Measurements from ENCODE around the gene CCDC126. TPM values are rescaled to one million over a fixed set of nuclear protein-coding genes. Genes with fewer than 3 reads are reported as not detected.

Gene CCDC126
- total and polyA plus RNA-seq, 10 of the 15 experiments (the other 5 are each of a cell fraction or from before 2014, with no cell fraction given) = 10.9 to 49.9 (median 24.1) TPM

DNA sequence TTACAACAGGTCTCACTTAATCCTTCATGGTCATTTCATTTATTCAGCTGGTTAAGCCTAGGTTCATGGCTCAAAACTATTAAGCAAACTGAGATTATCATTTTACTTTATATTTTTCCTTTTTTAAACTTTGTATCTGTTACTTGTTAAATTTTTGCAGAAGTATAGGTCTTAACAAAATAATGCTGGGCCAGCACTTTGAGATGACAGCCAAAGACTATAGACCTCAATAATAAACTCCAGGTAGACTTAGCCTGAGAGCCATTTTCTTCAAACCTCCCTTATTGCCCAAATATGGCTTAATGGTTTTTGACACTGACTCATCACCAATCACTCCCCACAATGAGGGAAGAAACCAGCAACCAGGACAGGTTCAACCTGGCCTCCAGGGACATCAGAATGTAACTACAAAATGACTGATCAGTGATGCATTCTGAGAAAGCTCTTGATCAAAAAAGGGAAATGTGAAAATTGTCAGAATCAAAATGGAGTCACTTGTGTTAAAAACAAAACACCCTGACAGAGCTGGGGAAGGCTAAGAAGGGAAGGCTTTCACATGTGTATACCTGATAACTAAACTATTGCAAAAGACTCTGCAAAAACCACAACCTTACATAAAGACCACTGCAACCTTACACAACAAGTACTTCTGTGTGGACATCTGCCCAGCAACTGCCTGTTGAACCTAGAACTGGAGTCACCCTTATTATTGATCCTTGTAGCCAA is 2.1 kb upstream of the CCDC126 start (continued):
- TF ChIP-seq, protein P1, sequence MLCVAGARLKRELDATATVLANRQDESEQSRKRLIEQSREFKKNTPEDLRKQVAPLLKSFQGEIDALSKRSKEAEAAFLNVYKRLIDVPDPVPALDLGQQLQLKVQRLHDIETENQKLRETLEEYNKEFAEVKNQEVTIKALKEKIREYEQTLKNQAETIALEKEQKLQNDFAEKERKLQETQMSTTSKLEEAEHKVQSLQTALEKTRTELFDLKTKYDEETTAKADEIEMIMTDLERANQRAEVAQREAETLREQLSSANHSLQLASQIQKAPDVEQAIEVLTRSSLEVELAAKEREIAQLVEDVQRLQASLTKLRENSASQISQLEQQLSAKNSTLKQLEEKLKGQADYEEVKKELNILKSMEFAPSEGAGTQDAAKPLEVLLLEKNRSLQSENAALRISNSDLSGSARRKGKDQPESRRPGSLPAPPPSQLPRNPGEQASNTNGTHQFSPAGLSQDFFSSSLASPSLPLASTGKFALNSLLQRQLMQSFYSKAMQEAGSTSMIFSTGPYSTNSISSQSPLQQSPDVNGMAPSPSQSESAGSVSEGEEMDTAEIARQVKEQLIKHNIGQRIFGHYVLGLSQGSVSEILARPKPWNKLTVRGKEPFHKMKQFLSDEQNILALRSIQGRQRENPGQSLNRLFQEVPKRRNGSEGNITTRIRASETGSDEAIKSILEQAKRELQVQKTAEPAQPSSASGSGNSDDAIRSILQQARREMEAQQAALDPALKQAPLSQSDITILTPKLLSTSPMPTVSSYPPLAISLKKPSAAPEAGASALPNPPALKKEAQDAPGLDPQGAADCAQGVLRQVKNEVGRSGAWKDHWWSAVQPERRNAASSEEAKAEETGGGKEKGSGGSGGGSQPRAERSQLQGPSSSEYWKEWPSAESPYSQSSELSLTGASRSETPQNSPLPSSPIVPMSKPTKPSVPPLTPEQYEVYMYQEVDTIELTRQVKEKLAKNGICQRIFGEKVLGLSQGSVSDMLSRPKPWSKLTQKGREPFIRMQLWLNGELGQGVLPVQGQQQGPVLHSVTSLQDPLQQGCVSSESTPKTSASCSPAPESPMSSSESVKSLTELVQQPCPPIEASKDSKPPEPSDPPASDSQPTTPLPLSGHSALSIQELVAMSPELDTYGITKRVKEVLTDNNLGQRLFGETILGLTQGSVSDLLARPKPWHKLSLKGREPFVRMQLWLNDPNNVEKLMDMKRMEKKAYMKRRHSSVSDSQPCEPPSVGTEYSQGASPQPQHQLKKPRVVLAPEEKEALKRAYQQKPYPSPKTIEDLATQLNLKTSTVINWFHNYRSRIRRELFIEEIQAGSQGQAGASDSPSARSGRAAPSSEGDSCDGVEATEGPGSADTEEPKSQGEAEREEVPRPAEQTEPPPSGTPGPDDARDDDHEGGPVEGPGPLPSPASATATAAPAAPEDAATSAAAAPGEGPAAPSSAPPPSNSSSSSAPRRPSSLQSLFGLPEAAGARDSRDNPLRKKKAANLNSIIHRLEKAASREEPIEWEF (IDR thresholded peaks at IDR 0.05; ENCODE audit: insufficient replicate concordance, low read depth, low read length) = peak; percentile 44
- TF ChIP-seq MTA3 (IDR thresholded peaks at IDR 0.05; ENCODE audit: borderline replicate concordance, low read length) (peak; percentile 76), BHLHE40 (IDR thresholded peaks at IDR 0.05; ENCODE audit: borderline replicate concordance in 1 of 2, low read depth in 2 of 2, low read length in 1 of 2) (peak; percentile 45 to 53), MEF2B (IDR thresholded peaks at IDR 0.05; ENCODE audit: partially characterized antibody, poor library complexity, severe bottlenecking) (peak; percentile 98), IRF4 (IDR thresholded peaks at IDR 0.05; ENCODE audit: low read depth, low read length) (peak; percentile 98), CREM (IDR thresholded peaks at IDR 0.05; ENCODE audit: low read depth) (peak; percentile 94), SRF (IDR thresholded peaks at IDR 0.05; ENCODE audit: low read depth in 2 of 2, low read length in 2 of 2) (peak; percentile 95 to 99), GABPA (IDR thresholded peaks at IDR 0.05; ENCODE audit: low read depth) (peak; percentile 71)
- TF ChIP-seq, protein P2, sequence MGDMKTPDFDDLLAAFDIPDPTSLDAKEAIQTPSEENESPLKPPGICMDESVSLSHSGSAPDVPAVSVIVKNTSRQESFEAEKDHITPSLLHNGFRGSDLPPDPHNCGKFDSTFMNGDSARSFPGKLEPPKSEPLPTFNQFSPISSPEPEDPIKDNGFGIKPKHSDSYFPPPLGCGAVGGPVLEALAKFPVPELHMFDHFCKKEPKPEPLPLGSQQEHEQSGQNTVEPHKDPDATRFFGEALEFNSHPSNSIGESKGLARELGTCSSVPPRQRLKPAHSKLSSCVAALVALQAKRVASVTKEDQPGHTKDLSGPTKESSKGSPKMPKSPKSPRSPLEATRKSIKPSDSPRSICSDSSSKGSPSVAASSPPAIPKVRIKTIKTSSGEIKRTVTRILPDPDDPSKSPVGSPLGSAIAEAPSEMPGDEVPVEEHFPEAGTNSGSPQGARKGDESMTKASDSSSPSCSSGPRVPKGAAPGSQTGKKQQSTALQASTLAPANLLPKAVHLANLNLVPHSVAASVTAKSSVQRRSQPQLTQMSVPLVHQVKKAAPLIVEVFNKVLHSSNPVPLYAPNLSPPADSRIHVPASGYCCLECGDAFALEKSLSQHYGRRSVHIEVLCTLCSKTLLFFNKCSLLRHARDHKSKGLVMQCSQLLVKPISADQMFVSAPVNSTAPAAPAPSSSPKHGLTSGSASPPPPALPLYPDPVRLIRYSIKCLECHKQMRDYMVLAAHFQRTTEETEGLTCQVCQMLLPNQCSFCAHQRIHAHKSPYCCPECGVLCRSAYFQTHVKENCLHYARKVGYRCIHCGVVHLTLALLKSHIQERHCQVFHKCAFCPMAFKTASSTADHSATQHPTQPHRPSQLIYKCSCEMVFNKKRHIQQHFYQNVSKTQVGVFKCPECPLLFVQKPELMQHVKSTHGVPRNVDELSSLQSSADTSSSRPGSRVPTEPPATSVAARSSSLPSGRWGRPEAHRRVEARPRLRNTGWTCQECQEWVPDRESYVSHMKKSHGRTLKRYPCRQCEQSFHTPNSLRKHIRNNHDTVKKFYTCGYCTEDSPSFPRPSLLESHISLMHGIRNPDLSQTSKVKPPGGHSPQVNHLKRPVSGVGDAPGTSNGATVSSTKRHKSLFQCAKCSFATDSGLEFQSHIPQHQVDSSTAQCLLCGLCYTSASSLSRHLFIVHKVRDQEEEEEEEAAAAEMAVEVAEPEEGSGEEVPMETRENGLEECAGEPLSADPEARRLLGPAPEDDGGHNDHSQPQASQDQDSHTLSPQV (IDR thresholded peaks at IDR 0.05) = peak; percentile 99
- TF ChIP-seq, protein P3, sequence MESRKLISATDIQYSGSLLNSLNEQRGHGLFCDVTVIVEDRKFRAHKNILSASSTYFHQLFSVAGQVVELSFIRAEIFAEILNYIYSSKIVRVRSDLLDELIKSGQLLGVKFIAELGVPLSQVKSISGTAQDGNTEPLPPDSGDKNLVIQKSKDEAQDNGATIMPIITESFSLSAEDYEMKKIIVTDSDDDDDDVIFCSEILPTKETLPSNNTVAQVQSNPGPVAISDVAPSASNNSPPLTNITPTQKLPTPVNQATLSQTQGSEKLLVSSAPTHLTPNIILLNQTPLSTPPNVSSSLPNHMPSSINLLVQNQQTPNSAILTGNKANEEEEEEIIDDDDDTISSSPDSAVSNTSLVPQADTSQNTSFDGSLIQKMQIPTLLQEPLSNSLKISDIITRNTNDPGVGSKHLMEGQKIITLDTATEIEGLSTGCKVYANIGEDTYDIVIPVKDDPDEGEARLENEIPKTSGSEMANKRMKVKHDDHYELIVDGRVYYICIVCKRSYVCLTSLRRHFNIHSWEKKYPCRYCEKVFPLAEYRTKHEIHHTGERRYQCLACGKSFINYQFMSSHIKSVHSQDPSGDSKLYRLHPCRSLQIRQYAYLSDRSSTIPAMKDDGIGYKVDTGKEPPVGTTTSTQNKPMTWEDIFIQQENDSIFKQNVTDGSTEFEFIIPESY (IDR thresholded peaks at IDR 0.05) = peak; percentile 94
- TF ChIP-seq, protein P4, sequence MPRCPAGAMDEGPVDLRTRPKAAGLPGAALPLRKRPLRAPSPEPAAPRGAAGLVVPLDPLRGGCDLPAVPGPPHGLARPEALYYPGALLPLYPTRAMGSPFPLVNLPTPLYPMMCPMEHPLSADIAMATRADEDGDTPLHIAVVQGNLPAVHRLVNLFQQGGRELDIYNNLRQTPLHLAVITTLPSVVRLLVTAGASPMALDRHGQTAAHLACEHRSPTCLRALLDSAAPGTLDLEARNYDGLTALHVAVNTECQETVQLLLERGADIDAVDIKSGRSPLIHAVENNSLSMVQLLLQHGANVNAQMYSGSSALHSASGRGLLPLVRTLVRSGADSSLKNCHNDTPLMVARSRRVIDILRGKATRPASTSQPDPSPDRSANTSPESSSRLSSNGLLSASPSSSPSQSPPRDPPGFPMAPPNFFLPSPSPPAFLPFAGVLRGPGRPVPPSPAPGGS (IDR thresholded peaks at IDR 0.05; ENCODE audit: borderline replicate concordance, insufficient read depth, low read depth, low read length, poor library complexity, severe bottlenecking) = peak; percentile 71
- TF ChIP-seq, protein P5, sequence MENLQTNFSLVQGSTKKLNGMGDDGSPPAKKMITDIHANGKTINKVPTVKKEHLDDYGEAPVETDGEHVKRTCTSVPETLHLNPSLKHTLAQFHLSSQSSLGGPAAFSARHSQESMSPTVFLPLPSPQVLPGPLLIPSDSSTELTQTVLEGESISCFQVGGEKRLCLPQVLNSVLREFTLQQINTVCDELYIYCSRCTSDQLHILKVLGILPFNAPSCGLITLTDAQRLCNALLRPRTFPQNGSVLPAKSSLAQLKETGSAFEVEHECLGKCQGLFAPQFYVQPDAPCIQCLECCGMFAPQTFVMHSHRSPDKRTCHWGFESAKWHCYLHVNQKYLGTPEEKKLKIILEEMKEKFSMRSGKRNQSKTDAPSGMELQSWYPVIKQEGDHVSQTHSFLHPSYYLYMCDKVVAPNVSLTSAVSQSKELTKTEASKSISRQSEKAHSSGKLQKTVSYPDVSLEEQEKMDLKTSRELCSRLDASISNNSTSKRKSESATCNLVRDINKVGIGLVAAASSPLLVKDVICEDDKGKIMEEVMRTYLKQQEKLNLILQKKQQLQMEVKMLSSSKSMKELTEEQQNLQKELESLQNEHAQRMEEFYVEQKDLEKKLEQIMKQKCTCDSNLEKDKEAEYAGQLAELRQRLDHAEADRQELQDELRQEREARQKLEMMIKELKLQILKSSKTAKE (IDR thresholded peaks at IDR 0.05; ENCODE audit: low read depth, poor library complexity, severe bottlenecking) = peak; percentile 86
